Right lung (tissue), 10 donors: ENCODE data around the gene STARD10. TPM values are rescaled to one million over a fixed set of nuclear protein-coding genes. Genes with fewer than 3 reads are reported as not detected.

ENCODE experiments used
- DNase-seq, 2 donors: peaks; one replicate each; pipeline ENCODE4 v3.0.0-alpha.2; 2013
- long read RNA-seq, 8 donors: transcript quantifications; one replicate each; lab custom pipeline, GENCODE V29; 2026
- polyA plus RNA-seq, 5 donors: library from polyadenylated mRNA; unstranded; fragments of 120-200 nt; gene quantifications; one replicate each; pipeline versions ENCODE4 v1.2.1 to v1.2.3, GENCODE V29; 2013; ENCODE audit warnings: inconsistent platforms in 1 of 5, low replicate concordance in 1 of 5; ENCODE audit not compliant: insufficient read length in 5 of 5, insufficient read depth in 1 of 5

Gene STARD10, protein sequence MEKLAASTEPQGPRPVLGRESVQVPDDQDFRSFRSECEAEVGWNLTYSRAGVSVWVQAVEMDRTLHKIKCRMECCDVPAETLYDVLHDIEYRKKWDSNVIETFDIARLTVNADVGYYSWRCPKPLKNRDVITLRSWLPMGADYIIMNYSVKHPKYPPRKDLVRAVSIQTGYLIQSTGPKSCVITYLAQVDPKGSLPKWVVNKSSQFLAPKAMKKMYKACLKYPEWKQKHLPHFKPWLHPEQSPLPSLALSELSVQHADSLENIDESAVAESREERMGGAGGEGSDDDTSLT
- polyA plus RNA-seq, result 100 to 1,000 TPM in 3 of 5 donors, 10 to 100 TPM in 2; 95.7 to 143 (median 102) TPM
- long read RNA-seq, donor 1, transcript STARD10-210 (7 exons, 1,100 nt), result major isoform, 25 of 56 reads
- long read RNA-seq, donor 1, partial matches to known transcripts, result 25 of 56 reads
- long read RNA-seq, donor 1, other reads (novel, unspliced or antisense), result 0 of 56 reads
- long read RNA-seq, donor 2, transcript STARD10-210 (7 exons, 1,100 nt), result major isoform, 11 of 23 reads
- long read RNA-seq, donor 2, partial matches to known transcripts, result 8 of 23 reads
- long read RNA-seq, donor 2, other reads (novel, unspliced or antisense), result 0 of 23 reads
- long read RNA-seq, donor 3, transcript STARD10-217 (3 exons, 506 nt), result minor isoform, 6 of 45 reads
- long read RNA-seq, donor 3, transcript STARD10-210 (7 exons, 1,100 nt), result major isoform, 18 of 45 reads
- long read RNA-seq, donor 3, partial matches to known transcripts, result 17 of 45 reads
- long read RNA-seq, donor 3, other reads (novel, unspliced or antisense), result 0 of 45 reads
- long read RNA-seq, donor 4, transcript STARD10-210 (7 exons, 1,100 nt), result major isoform, 16 of 28 reads
- long read RNA-seq, donor 4, partial matches to known transcripts, result 10 of 28 reads
- long read RNA-seq, donor 4, other reads (novel, unspliced or antisense), result 0 of 28 reads
- long read RNA-seq, donor 5, transcript STARD10-210 (7 exons, 1,100 nt), result major isoform, 18 of 37 reads
- long read RNA-seq, donor 5, partial matches to known transcripts, result 15 of 37 reads
- long read RNA-seq, donor 5, other reads (novel, unspliced or antisense), result 0 of 37 reads
- long read RNA-seq, donor 6, transcript STARD10-210 (7 exons, 1,100 nt), result major isoform, 27 of 64 reads
- long read RNA-seq, donor 6, partial matches to known transcripts, result 32 of 64 reads
- long read RNA-seq, donor 6, other reads (novel, unspliced or antisense), result 0 of 64 reads
- long read RNA-seq, donor 7, transcript STARD10-210 (7 exons, 1,100 nt), result major isoform, 15 of 46 reads
- long read RNA-seq, donor 7, partial matches to known transcripts, result 27 of 46 reads
- long read RNA-seq, donor 7, other reads (novel, unspliced or antisense), result 0 of 46 reads
- long read RNA-seq, donor 8, partial matches to known transcripts, result 8 of 13 reads
- long read RNA-seq, donor 8, other reads (novel, unspliced or antisense), result 0 of 13 reads

DNA sequence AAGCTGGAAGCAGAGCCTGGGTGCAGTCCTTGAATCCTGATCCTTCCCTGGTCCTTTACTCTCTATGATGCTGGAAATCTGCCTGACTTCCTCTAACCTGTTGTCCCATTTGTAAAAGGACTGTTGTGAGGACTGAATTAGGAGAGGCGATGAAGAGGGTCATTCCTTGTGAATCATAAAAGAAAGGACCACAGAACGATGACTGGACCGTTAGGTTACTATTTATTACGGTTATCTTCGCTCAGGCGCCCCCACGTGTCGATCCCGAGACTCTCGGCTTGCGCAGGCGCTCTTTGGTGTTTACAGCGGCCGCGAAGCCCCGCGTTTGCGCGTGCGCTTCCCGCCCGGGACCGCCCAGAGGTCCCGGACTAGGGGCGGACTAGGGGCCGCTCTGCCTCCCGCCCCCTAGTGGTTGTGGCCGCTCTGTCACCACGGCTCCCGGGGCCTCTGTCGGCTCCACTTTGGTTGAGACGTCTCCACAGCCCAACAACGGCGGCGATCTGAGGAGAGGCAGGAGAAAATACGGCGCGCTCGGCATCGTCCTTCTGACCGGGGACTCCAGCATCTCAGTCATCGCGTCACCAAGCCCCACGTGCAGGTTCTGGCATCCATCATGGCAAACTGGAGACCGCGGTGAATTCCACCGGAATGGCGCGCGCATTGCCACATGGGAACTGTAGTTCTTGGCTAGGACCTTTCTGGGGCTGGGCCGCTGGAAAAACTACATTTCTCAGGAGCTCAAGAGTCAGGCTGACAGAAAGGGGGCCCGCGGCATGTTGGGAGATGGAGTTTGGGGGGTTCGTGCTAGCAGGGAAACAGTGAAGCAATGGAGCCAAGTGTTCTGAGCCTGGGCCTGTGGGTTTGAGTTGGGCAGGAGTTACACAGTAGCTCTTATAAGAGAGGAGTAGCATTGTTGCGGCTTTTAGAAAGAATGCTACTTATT lies at the start of gene STARD10:
Gene STARD10 (minus strand): TSS at position 623 of the 943 bp plus-strand sequence. CDS start 12,866 bp downstream, outside the sequence.
- peak; percentile 98 for DNase-seq

DNA sequence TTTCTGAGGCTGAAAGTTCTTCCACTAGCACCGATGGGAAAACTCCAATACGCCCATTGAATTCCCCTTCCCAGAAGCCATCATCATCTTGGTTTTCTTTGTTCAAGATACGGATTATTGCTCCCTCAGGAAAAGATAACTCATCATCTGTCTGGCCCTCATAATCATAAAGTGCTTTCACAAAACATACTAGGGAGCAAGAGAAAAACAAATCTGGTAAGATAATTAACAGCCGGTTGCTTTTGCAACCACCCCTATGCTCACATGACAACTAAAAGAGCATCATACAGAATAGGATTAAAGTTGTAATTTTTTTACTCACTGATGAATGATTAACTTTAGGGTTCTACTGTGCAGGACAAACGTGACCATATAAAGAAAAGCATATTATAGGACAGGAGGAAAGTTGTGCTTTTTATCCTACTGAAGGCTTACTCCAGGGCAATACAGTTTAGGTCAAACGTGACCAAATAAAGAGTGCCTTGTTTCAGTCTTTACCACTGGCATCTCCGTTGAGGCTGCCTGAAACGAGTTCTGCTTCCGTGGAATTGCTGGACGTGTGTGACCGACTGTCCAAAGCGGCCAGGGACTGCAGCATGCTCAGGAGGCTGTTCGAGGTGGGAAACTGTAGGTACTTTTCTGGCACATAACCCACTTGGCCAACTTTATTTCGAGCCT lies 48.9 kb upstream of the STARD10 start:
- no peak for DNase-seq

DNA sequence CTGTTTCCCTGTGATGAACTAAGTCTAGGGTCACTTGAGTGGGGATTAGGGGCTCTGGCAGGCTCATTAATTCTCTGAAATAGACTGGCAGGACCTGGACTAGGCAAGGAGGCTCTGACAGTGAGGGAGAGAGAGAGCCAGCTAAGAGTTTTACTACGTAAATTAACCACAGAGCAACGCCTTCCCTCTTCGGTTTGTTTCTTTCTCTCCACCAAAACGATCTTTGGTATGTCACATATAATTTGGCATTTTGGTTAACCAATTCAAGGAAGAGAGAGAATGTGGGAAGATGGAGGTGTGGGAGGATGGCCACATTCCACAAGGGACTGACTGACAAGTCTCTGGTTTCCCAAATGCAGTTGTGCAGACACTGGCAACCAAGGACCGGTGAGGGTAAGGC lies 48.3 kb upstream of the STARD10 start:
- no peak for DNase-seq

DNA sequence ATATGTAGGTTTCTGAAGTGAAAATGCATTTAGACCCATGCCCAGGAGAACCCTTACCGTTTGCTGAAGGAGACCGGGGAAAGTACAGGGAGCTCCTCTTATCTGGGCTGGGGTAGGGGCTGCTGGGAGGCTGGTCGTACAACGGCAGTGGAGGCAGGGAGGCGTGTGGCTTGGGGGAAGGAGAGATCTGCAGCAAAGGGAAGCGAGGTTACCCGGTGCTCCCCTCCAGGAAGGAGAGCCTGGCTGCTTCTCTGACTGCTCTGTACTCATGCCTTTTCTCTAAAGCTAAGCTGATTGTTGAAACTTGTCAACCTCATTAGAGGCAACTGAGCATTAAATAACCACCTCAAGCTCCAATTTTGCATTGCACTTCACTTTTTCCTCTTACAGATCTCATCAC lies 47.5 kb upstream of the STARD10 start:
- DNase-seq, result no peak

DNA sequence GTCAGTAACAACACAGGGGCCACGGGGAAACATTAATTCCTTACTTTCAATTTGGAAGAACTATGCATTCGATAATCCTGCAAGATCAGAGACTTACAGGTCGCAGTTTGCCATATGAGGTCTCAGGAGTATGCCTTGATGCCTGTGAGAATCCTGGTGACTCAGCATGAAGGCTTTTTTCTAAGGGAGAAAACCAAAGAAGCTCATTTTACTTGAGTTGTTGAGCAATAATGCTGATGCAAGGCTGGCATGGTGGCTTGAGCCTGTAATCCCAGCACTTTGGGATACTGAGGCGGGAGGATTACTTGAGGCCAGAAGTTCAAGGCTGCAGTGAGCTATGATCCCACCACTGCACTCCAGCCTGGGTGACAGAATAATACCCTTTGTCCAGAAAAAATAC lies 46.9 kb upstream of the STARD10 start:
- DNase-seq, result no peak

DNA sequence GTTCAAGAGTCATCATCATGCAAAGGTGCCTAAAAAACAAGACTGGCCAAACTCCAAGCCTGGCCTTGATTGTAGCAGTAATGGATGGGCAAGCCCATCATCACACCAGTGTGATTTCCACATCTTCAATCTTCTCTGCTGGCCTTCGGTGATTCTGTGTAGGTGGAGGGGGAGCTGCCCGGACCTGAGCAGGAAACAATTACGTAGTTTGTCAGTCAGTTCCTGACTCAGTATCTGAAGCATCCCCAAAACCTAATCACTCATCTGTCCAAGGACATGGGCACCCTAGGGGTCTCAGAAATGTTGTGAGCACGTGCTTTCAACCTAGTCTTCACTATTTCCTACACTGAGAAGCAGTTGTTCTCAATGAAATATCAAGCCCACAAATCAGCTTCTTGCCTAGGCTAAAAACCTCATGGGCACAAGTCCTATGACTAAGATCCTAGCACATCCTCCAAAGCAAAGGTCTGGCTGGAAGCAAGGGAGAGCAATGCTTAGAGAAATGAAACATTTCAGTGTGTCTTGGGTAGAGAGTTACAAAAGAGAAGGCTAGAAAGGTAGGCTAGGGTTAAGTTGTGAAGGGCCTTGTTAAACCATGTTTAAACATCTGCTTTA lies 45.0 kb upstream of the STARD10 start:
- no peak for DNase-seq

DNA sequence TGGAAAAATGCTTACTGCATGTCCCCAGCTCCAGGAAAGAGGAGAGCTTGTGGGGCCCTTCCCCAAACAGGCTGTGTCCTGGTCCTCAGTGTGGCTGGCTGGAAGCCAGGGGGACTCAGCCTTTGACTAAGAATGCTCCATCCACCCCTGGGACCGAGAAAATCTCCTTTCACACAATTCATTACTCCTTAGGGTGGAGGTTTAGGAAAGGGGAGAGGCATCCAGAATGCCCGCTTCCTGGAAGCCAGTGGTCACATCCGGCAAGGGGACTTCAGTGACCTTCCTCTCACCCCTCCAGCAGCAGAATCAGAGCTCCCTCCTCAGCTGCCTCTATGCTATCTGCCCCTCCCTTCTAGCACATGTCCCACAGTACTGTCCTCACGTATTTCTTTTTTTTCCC lies 42.3 kb upstream of the STARD10 start:
- no peak for DNase-seq

DNA sequence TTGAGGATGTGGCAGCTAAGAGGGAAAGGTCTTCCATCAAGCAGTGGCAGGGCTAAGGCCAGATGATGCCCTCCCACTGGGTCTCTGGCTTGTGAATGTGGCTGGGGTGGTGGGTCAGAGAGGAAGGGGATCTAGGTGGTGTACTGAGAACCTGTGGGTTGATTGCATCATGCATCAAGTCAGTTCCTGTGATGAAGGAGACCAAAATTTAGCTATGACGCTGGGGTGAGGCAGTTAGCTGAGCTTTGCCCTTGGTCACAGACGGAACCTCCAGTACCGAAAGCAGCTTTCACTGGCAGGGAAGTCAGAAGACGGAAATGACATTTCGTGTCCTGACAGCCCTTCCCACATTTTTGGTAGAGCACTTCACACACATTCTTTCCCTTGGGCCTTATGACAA lies 41.1 kb upstream of the STARD10 start:
- no peak for DNase-seq

DNA sequence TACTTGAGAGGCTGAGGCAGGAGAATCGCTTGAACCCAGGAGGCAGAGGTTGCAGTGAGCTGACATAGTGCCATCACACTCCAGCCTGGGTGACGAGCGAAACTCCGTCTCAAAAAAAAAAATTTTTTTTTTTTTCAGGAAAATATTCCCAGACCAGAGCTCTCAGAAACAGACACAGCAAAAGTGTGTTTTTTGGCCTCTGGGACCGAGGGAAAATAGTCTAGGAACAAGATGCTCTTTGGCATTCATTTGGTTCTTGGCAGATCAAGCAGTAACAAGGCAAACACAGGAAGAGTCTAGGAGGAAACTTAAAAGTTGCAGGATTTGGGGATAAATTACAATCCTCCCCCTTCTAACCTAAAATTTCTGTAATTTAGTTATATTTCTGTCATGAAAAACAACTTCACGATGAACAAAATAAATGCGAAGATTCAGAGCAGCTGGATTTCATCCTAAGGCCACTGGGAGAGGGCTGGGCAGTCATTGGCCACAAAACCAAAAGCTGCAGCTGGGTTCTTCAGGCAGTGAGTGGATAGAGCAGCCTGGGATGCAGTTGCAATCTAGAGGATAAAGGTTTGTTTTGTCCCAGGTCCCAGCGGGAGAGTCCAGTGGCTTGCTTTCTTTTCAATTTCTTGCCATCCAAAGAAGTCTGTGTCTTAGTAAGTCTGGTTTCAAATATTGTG lies 40.1 kb upstream of the STARD10 start:
- DNase-seq, result peak in 1 of 2 donors; percentile 53

DNA sequence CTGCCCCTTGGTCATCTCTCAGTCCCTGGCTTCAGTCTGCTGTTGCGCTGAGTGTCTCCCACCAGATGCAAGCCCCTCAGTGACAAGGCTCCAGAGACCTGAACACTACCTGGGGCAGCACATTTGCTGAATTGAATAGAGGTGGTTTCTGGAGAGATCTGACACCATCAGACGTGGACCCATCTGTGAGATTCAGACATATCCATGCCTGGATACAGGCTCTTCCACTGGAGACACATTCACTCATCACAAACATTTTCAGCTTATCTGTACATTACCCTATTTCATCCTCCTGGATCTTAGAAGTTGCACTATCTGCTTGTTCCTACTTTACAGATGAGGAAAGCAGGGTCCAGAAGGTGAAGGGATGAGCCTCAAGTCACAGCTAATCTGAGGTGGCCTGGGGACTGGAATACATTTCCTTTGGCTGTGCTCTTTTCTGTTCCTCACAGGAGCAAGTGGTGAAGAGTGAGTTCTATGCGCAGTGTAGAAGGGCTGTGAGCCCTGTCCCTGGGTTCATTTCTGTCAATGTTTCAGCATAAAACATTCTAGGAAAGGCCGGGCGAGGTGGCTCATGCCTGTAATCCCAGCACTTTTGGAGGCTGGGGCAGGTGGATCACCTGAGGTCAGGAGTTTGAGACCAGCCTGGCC lies 39.4 kb upstream of the STARD10 start:
- DNase-seq, result no peak

DNA sequence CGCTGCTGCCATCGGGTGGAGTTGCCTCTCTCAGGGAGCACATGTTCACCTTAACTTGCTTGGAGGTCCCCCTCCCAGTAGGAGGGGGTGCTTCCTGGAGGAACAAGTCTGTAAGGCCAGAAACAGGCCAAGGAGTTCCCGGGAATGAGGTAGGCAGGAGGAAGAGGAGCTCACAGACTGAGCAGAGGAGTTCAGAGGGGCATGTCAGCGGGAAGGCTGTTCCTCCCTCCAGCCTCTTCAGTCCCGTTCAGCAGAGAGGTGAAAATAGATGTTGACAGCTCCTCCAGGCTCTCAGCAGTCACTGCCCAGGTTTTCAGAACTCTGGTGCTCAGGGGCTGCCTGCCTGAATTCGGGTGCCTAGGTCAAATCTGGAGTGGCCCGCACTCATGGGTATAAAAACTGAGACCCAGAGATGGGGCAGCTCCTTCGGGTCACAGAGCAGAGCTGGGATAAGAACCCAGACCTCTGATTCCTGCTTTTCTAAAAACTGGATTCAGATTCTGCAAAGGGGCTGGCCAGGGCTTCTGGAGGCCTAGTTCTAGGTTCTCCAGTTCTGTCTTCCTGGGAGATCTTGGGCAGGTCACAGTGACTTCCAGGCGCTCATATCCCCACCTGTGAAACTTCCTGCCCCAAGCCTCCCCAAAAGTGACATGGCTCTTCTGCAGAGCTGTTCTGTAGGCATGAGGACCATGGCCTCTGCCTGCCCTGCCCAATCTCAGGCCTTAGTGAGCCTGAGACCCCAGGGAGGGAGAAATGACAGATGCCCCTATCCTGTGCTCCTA lies 38.6 kb upstream of the STARD10 start:
- no peak for DNase-seq

DNA sequence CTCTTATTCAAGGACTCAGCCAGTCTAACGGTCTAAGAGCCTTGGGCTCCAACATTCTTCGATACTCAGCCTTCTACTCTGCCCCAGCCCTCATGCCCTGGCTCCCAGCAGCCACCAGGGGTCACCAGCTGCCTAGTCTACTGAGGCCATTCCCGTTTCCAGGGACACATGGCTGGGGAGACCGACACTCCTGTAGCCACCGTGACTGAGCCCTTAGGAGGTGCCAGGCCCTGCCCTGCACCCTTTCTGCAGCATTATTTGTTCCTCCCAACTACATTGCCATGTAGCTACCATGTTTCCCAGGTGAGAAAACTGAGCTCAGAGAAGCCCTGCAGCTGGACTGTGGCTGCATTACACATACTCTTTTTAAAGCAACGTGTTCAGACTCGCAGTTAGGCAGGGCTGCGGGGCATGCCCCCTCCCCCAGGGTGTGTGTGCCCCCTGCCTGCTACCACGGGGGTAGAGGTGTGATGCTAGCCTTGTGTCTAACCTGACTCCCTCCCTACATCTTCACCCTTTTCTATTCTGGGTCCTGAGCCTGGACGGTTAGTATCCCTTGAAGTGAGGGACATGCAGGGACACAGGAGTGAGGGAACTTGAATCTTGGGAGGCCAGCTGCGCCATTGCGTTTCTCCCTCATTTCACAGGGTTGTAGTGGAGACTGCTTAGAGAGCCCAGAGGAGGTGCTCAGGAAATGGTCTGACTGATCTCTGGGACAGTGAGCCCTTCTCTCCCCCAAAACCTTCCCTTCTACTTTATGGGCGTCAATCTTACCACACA lies 37.9 kb upstream of the STARD10 start:
- peak; percentile 66 to 75 for DNase-seq

DNA sequence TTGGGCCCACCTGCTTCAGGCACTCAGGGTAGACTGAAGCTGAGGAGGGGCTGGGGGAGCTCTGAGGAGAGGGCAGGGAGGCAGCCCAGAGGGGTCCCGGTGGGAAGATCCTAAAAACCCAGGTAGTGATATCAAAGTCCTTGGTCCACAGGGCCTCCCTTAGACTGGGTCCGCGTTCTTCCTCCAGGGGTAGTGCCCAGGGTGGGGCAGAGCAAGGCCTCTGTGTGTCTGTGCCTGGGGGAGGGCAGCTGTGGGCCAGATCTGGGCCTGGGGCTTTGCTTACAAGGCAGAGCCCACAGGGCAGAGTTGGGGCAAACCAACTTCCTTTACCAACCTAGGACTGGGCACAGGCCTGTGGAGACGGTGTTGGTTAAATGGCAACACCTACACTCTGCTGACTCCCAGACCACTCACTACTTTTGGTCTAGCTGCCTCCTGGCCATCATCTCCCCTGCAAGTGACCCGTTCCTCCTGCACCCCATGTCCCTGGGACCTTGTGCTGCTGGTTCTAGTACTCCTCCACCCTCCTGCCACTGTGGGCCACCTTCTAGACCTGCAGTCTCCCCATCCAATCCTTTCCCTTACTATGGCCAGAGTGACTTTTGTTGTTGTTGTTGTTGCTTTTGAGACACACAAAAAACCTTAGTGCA lies 36.2 kb upstream of the STARD10 start:
- DNase-seq, result no peak

DNA sequence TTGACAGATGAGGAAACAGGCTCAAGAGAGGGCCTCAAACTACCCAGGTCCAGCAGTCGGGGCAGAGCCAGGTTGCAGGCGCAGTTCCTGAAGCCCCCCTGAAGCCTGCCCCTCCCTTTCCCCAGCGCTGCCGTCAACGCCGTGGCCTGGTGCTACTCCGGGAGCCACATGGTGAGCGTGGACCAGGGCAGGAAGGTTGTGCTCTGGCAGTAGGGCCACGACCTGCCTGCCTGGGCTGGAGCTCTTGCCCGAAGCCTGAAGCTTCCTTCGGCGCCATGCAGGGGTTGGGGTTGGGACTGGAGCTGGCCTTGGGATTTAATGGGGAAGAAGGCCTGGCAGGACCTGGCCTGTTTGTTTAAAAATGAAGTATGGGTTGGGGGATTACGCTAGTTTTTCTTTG lies 35.3 kb upstream of the STARD10 start:
- DNase-seq, result no peak

DNA sequence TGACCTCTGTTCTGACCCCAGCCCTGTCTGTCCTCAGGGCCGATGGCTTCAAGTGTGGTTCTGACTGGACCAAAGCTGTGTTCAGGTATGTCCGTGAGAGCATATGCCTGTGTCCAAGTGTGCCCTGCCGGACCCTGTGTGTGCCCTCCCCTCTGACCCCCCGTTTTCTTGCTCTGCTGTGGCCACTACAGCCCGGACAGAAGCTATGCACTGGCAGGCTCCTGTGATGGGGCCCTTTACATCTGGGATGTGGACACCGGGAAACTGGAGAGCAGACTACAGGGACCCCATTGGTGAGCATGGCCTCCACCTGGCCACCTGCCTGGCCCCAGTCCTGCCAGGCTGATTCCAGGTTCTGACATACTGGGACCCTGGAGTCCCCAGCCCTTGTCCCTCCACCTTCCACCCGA lies 34.9 kb upstream of the STARD10 start:
- no peak for DNase-seq

DNA sequence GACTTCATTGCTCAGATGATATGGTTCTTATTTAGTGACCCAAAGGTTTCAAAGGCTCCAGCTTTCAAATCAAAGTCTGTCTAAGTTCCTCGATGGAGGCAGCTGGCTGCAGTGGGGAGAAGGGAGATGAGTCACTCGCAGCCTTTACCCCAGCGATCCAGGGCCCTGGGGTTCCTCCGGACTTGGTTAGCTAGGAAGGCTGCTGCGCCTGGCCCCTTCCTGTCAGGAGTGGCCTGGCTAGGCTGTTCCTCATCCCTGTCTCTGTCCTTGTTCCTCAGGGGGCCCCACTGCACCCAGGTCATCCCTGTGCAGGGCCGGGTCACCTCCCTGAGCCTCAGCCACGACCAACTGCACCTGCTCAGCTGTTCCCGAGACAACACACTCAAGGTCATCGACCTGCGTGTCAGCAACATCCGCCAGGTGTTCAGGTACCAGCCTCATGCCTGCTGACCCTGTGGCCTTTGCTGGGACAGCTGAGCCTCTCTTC lies 34.3 kb upstream of the STARD10 start:
- no peak for DNase-seq
